ENCODE data around the gene LRRC15.

Gene LRRC15

GRCh38 chr3:194314388-194315068 lies 55.0 kb downstream of the LRRC15 start:
- peak overlapping the region in 1 of 2 donors; percentile 34 for H3K4me3 ChIP-seq (ENCODE audit: low read depth in 1 of 2, low read length in 2 of 2)
- H3K4me1 ChIP-seq (ENCODE audit: insufficient read depth, low read length): peaks cover 46% of the 10 kb centered on the region
- peak overlapping the region; percentile 88 for H3K27ac ChIP-seq (ENCODE audit: low read depth, low read length)
- no peaks in the 10 kb centered on the region for H3K27me3 ChIP-seq (ENCODE audit: control insufficient read depth in 1 of 2, insufficient read depth in 2 of 2, low read length in 2 of 2)
- H3K9ac ChIP-seq (ENCODE audit: low read length): peak overlapping the region; percentile 18
- no peaks in the 10 kb centered on the region for H3K36me3 ChIP-seq (ENCODE audit: insufficient read depth, low read length)
- no peaks in the 10 kb centered on the region for H3K9me3 ChIP-seq (ENCODE audit: low read length)

- Histone ChIP-seq H3K4me3 (ENCODE audit: low read depth in 1 of 2, low read length in 2 of 2) (no peak overlapping the region), H3K9ac (ENCODE audit: low read length) (no peak overlapping the region), H3K27me3 (ENCODE audit: control insufficient read depth in 1 of 2, insufficient read depth in 2 of 2, low read length in 2 of 2) (no peaks in the 10 kb centered on the region)
These were observed 55.8 kb downstream of the LRRC15 start for GRCh38 chr3:194313560-194314387.

GRCh38 chr3:194312743-194313281 lies 56.7 kb downstream of the LRRC15 start:
- H3K27me3 ChIP-seq (ENCODE audit: control insufficient read depth in 1 of 2, insufficient read depth in 2 of 2, low read length in 2 of 2): no peaks in the 10 kb centered on the region
- H3K4me3 ChIP-seq (ENCODE audit: low read depth in 1 of 2, low read length in 2 of 2): peak overlapping the region in 1 of 2 donors; percentile 19
- peak overlapping the region; percentile 88 for H3K27ac ChIP-seq (ENCODE audit: low read depth, low read length)
- H3K4me1 ChIP-seq (ENCODE audit: insufficient read depth, low read length): peaks cover 46% of the 10 kb centered on the region
- H3K9ac ChIP-seq (ENCODE audit: low read length): peak overlapping the region; percentile 7
- H3K9me3 ChIP-seq (ENCODE audit: low read length): no peaks in the 10 kb centered on the region
- H3K36me3 ChIP-seq (ENCODE audit: insufficient read depth, low read length): no peaks in the 10 kb centered on the region

More at GRCh38 chr3:194313560-194314387, 55.8 kb downstream of the LRRC15 start:
- Histone ChIP-seq H3K4me1 (ENCODE audit: insufficient read depth, low read length) (peaks cover 46% of the 10 kb centered on the region), H3K27ac (ENCODE audit: low read depth, low read length) (peak overlapping the region; percentile 88), H3K36me3 (ENCODE audit: insufficient read depth, low read length) (no peaks in the 10 kb centered on the region), H3K9me3 (ENCODE audit: low read length) (no peaks in the 10 kb centered on the region)

- Histone ChIP-seq H3K27me3 (ENCODE audit: control insufficient read depth in 1 of 2, insufficient read depth in 2 of 2, low read length in 2 of 2) (no peaks in the 10 kb centered on the region), H3K4me1 (ENCODE audit: insufficient read depth, low read length) (peaks cover 46% of the 10 kb centered on the region), H3K9ac (ENCODE audit: low read length) (peak overlapping the region; percentile 7), H3K9me3 (ENCODE audit: low read length) (no peaks in the 10 kb centered on the region), H3K4me3 (ENCODE audit: low read depth in 1 of 2, low read length in 2 of 2) (peak overlapping the region in 1 of 2 donors; percentile 19), H3K27ac (ENCODE audit: low read depth, low read length) (peak overlapping the region; percentile 88), H3K36me3 (ENCODE audit: insufficient read depth, low read length) (no peaks in the 10 kb centered on the region)
These were observed 57.3 kb downstream of the LRRC15 start for GRCh38 chr3:194312186-194312742.

- peaks cover 46% of the 10 kb centered on the region for H3K4me1 ChIP-seq (ENCODE audit: insufficient read depth, low read length)
- no peak overlapping the region for H3K27ac ChIP-seq (ENCODE audit: low read depth, low read length)
- no peak overlapping the region for H3K9ac ChIP-seq (ENCODE audit: low read length)
- H3K27me3 ChIP-seq (ENCODE audit: control insufficient read depth in 1 of 2, insufficient read depth in 2 of 2, low read length in 2 of 2): no peaks in the 10 kb centered on the region
- no peak overlapping the region for H3K4me3 ChIP-seq (ENCODE audit: low read depth in 1 of 2, low read length in 2 of 2)
- no peaks in the 10 kb centered on the region for H3K9me3 ChIP-seq (ENCODE audit: low read length)
- H3K36me3 ChIP-seq (ENCODE audit: insufficient read depth, low read length): no peaks in the 10 kb centered on the region
These were observed 58.5 kb downstream of the LRRC15 start for GRCh38 chr3:194311000-194311399.

- H3K36me3 ChIP-seq (ENCODE audit: insufficient read depth, low read length): no peaks in the 10 kb centered on the region
- no peaks in the 10 kb centered on the region for H3K27me3 ChIP-seq (ENCODE audit: control insufficient read depth in 1 of 2, insufficient read depth in 2 of 2, low read length in 2 of 2)
These were observed 59.3 kb downstream of the LRRC15 start for GRCh38 chr3:194310060-194310835.

GRCh38 chr3:194308601-194309449 lies 60.7 kb downstream of the LRRC15 start:
- Histone ChIP-seq H3K4me3 (ENCODE audit: low read depth in 1 of 2, low read length in 2 of 2) (no peak overlapping the region), H3K27ac (ENCODE audit: low read depth, low read length) (no peak overlapping the region), H3K4me1 (ENCODE audit: insufficient read depth, low read length) (peaks cover 30% of the 10 kb centered on the region), H3K9me3 (ENCODE audit: low read length) (no peaks in the 10 kb centered on the region), H3K27me3 (ENCODE audit: control insufficient read depth in 1 of 2, insufficient read depth in 2 of 2, low read length in 2 of 2) (no peaks in the 10 kb centered on the region), H3K36me3 (ENCODE audit: insufficient read depth, low read length) (no peaks in the 10 kb centered on the region), H3K9ac (ENCODE audit: low read length) (no peak overlapping the region)

More at GRCh38 chr3:194310060-194310835, 59.3 kb downstream of the LRRC15 start:
- H3K27ac ChIP-seq (ENCODE audit: low read depth, low read length): no peak overlapping the region
- no peak overlapping the region for H3K4me3 ChIP-seq (ENCODE audit: low read depth in 1 of 2, low read length in 2 of 2)
- H3K4me1 ChIP-seq (ENCODE audit: insufficient read depth, low read length): peaks cover 44% of the 10 kb centered on the region
- no peaks in the 10 kb centered on the region for H3K9me3 ChIP-seq (ENCODE audit: low read length)
- no peak overlapping the region for H3K9ac ChIP-seq (ENCODE audit: low read length)

- no peak overlapping the region for H3K4me3 ChIP-seq (ENCODE audit: low read depth in 1 of 2, low read length in 2 of 2)
- H3K9me3 ChIP-seq (ENCODE audit: low read length): no peaks in the 10 kb centered on the region
- H3K4me1 ChIP-seq (ENCODE audit: insufficient read depth, low read length): peaks cover 20% of the 10 kb centered on the region
- no peaks in the 10 kb centered on the region for H3K36me3 ChIP-seq (ENCODE audit: insufficient read depth, low read length)
- H3K9ac ChIP-seq (ENCODE audit: low read length): no peak overlapping the region
- no peak overlapping the region for H3K27ac ChIP-seq (ENCODE audit: low read depth, low read length)
- no peaks in the 10 kb centered on the region for H3K27me3 ChIP-seq (ENCODE audit: control insufficient read depth in 1 of 2, insufficient read depth in 2 of 2, low read length in 2 of 2)
These were observed 61.7 kb downstream of the LRRC15 start for GRCh38 chr3:194307849-194308248.

- Histone ChIP-seq H3K4me1 (ENCODE audit: insufficient read depth, low read length) (peaks cover 12% of the 10 kb centered on the region), H3K9ac (ENCODE audit: low read length) (no peak overlapping the region), H3K9me3 (ENCODE audit: low read length) (no peaks in the 10 kb centered on the region), H3K4me3 (ENCODE audit: low read depth in 1 of 2, low read length in 2 of 2) (no peak overlapping the region), H3K36me3 (ENCODE audit: insufficient read depth, low read length) (no peaks in the 10 kb centered on the region), H3K27ac (ENCODE audit: low read depth, low read length) (no peak overlapping the region), H3K27me3 (ENCODE audit: control insufficient read depth in 1 of 2, insufficient read depth in 2 of 2, low read length in 2 of 2) (no peaks in the 10 kb centered on the region)
These were observed 62.5 kb downstream of the LRRC15 start for GRCh38 chr3:194306771-194307640.

All from muscle layer of colon (tissue), 2 donors.